Measurements from ENCODE around the gene AZU1. TPM values are rescaled to one million over a fixed set of nuclear protein-coding genes. Genes with fewer than 3 reads are reported as not detected.

AZU1 gene
- not detected in 2 replicates for total RNA-seq (2014; rRNA removed)
- not detected for polyA plus RNA-seq (2012)

- DNase-seq (ENCODE audit: low read depth), result no peak
Measured at GRCh38 chr19:827710-828321, at the start of gene AZU1. Gene AZU1, plus strand, starts transcription at chr19:827837. Its CDS starts 10 bp downstream, at chr19:827847.

GRCh38 chr19:778910-779653, 48.6 kb upstream of the AZU1 start:
- DNase-seq (ENCODE audit: low read depth), result peak; percentile 92

DNA sequence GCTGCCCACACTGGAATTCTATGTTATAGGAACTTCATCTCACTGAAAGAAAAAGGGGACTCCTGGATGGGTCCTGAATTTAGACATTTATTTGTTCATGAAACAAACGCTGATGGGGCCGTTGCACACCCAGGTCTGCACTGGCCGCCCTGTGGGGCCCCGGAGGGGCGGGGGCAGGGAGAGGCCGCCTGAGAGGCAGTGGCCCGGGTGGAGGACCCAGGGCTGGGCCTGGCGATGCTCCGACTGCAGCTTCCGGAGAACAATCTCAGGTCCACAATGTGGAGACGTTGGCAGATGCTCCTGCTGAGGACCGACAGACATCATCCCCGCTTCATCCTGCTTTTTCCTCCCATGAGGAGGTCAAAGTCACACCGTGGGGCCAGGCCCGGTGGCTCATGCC, 46.7 kb upstream of the AZU1 start:
- DNase-seq (ENCODE audit: low read depth), result no peak

DNA sequence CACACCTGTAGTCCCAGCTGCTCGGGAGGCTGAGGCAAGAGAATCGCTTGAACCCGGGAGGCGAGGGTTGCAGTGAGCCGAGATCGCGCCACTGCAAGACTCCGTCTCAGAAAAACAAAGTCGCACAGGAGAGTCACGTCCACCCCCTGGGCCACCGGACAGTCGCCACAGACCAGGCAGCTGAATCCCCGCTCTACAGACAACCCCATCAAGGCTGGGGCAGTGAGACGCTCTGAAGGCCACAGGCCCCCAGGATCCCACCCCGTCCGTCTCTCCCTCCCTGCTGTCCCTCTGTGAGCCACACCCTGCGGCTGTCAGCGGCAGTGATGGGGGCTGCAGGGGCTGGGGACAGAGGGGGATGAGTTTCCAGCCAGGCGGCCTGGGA, 45.8 kb upstream of the AZU1 start:
- no peak for DNase-seq (ENCODE audit: low read depth)

DNA sequence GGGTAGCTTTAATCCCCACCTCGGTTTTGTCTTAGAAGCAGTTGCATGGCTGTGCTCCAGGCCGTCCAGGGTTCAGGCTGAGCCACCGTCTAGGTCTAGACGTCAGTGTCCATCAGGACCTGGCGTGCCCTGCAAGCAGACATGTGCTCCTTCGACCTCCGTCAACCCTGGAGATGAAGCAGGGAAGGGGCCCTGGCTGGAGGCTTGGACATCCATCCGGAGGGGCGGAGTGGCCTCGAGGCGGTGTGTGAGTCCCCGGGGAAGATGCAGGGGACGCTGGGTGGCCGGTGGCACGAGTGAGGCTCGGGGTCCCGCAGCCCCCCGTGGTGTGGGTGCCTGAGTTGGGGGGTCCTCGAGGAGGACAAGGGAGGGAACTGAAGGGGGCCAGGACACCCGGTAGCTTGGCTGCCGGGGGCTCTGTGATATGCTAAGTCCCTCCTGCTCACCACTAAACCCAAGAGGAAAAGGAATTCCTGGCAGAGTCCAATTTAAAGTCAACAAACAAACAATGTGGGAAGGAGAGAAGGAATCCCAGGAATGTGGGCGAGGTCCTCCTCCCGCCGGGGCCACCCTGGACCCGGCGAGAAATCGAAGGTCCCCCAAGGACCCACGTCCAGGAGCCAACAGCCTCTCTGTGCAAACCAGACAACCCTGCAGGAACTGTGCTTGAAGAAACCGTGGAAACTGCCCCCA, 45.3 kb upstream of the AZU1 start:
- peak; percentile 76 for DNase-seq (ENCODE audit: low read depth)

DNA sequence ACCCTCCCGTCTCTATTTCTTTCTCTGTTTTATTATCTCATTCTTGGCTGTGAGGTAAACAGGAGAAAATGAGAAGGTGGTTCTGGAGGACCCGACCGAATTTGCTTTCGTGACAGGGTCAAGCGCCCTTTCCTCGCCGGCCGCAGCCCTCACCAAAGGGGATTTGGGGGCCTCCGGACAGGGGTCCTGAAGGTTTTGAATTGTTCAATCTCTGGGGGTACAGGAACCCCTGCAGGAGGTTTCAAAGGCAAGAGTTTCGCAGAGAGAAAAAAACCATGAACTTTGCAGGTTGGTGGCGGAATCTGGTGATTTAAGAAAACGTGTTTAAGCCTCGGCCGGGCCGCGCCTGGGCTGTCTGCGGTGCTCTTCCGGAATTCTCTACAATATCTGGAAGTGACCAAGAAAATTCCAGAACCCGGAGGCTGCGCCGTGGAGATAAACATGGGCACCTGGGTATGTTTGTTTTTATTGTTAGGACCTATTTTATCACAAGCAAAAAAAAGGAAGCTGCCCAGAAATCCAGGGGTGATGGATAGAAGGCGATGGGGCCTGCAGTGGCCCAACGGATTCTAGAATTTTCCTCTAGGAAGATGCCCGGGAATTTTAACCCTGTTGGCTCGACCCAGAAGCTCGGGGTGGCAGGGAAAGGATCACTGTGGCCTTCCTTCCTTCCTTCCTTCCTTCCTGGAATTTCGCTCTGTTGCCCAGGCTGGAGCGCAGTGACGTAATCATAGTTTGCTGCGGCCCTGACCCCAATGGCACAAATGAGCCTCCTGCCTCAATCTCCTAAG, 44.6 kb upstream of the AZU1 start:
- no peak for DNase-seq (ENCODE audit: low read depth)

DNA sequence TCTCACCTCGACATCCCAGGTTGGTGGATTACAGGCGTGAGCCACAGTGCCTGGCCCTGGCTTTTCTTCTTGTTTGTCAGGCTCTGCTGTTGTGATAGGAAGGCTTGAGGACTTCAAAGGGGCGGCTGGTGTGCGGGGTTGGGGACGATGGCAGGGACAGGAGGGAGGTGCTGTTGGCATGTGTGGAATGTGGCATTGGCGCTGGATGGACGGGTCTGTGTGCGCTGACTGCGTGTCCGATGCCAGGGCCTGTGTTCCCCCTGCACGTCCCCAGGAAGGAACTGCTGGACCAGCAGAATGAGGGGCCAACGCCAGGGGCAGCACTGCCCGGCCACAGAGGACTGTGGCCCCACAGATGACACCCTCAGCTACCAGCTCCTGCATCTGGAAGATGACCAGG, 43.1 kb upstream of the AZU1 start:
- no peak for DNase-seq (ENCODE audit: low read depth)

DNA sequence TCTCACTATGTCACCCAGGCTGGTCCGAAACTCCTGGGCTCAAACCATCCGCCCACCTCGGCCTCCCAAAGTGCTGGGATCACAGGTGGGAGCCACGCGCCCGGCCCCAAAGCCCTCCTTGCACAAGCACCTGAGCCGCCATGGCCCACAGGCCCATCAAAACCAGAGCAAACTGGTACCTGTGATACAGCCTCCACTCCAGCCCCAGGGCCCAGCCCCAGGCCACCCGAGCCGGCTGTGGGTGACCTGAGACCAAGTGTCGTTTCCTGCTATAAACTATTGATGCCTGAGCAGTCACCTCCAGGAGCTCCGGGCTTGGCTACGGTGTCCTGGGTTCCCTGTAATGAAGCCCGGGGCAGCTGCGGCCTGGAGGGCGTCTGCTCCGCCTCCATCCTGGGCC, 40.1 kb upstream of the AZU1 start:
- DNase-seq (ENCODE audit: low read depth), result no peak

GRCh38 chr19:788686-788982, 39.0 kb upstream of the AZU1 start:
- DNase-seq (ENCODE audit: low read depth), result no peak

GRCh38 chr19:788983-789700, 38.5 kb upstream of the AZU1 start:
- DNase-seq (ENCODE audit: low read depth), result no peak

DNA sequence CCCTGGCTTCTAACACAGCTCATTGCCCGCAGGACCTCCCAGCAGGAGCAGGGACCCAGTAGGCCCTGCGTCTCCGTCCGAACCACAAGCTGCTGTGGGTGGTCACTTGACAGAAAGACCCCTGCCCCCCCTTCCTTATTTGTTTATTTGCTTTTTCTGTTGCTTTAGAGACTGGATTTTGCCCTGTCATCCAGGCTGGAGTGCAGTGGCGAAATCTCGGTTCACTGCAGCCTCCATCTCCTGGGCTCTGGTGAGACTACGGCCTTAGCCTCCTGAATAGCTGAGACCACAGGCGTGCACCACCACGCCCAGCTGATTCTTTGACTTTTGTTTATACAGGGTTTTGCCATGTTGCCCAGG, 38.0 kb upstream of the AZU1 start:
- DNase-seq (ENCODE audit: low read depth), result no peak

DNA sequence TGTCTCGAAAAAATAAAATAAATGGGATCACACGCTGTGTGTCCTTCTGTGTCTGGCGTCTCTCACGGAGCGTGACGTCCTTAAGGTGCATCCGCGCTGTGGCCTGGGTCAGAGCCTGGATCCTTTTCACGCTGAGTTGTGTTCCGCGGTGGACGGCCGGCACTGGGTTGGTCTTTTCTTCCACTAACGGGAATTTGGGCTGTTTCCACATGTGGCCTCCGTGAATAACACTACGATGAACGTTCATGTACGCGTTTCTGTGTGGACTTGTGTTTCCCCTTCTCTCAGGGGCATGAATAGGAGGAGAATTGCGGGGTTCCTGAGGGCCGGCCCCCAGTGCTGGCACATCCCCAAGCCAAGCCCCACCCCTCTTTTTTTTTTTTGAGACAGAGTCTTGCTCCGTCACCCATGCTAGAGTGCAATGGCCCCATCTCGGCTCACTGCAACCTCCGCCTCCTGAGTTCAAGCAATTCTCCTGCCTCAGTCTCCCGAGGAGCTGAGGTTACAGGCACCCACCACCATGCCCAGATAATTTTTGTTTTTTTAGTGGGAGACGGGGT, 36.5 kb upstream of the AZU1 start:
- no peak for DNase-seq (ENCODE audit: low read depth)

DNA sequence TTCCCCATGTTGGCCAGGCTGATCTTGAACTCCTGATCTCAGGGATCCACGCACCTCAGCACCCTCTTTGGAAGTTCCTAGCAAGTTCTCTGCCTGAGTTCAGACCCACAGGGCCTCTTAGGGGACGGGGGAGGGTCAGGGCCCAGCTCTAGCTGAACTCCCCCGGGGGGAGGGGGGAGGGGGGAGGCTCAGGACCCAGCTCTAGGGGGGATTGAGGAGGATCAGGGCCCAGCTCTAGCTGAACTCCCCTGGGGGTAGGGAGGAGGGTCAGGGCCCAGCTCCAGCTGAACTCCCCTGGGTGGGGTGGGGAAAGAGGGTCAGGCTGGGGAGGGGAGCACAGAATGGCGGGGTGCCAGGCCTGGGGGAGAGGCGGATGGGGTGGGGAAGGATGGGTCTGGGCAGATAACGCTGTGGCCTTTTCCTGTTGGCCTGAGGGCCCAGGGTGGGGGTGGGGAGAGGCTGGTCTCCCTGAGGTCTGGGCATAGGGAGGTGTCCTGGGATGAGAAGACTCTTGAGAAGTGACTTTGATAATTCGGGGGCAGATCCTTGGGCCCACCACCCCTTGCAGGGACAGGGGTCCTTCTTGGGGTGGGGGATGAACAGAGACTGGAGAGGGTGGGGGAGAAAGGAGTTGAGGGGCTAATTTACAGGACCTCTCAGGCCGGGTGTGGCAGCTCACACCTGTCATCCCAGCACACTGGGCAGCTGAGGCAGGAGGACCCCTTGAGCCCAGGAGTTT, 35.9 kb upstream of the AZU1 start:
- DNase-seq (ENCODE audit: low read depth), result no peak

DNA sequence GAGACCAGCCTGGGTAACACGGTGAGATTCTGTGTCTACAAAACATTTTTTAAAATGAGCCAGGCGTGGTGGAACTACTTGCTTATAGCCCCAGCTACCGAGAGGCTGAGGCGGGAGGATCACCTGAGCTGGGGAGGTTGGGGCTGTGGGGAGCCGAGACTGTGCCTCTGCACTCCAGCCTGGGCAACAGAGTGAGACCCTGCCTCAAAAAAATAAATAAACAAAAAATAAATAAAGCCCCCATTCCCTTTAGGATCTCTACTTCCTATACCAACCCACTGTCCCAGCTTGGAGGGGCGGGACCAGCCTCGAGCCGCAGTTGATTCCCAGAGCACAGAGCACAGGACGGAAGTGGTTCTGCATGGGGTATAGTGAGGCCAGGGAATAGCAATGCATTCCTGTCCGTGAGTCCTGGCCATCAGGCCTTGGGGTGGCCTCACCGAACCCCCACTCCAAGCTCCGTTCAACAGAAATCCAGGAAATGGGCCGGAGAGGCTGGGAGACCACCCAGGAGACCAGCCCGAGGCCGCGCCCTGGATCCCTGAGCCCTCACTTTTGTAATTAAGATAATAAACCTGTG, 35.2 kb upstream of the AZU1 start:
- DNase-seq (ENCODE audit: low read depth), result no peak

DNA sequence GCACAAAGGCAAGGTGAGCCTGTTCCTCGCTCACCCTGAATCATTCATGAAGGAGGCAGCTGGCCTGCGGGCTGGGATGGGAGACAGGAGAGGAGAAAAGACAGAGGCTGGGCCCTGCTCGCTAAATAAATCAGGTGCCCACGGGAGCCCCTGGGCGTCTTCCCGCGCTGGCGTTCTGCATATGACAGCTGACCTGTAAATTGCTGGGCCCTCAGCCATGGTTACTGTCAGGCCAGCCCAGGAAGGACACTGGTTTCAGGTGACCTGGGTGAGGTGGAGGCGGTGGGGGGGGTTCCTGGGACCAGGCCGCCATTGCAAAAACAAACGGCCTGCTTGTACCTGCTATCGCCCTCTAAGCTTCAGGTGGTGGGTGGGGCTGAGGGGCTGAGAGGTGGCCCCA, 33.8 kb upstream of the AZU1 start:
- no peak for DNase-seq (ENCODE audit: low read depth)

DNA sequence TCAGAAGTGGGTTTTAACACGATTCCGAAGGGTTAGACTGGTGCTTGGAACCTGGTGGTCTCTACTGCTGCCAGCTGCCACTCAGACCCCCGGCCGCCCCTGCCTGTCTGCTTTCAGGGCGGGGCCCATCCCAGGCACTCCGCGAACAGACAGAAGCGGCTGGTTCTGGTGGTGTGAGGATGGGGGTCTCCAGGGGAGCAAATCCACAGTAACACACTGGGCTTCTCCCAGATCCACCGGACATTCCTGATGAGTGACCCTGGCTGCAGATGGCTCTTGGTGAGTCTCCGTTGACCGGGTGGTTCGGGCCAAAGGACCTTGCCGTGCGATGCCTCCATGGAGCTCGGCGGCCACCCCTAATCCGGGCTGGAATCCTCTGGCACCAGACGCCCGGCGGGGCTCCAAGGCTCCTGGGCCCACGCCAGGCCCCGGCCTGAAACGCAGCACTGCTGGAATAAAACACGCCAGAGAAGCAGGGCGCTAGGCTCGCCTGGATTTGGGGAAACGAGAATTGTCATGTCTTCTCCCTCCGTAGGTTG, 32.5 kb upstream of the AZU1 start:
- no peak for DNase-seq (ENCODE audit: low read depth)

DNA sequence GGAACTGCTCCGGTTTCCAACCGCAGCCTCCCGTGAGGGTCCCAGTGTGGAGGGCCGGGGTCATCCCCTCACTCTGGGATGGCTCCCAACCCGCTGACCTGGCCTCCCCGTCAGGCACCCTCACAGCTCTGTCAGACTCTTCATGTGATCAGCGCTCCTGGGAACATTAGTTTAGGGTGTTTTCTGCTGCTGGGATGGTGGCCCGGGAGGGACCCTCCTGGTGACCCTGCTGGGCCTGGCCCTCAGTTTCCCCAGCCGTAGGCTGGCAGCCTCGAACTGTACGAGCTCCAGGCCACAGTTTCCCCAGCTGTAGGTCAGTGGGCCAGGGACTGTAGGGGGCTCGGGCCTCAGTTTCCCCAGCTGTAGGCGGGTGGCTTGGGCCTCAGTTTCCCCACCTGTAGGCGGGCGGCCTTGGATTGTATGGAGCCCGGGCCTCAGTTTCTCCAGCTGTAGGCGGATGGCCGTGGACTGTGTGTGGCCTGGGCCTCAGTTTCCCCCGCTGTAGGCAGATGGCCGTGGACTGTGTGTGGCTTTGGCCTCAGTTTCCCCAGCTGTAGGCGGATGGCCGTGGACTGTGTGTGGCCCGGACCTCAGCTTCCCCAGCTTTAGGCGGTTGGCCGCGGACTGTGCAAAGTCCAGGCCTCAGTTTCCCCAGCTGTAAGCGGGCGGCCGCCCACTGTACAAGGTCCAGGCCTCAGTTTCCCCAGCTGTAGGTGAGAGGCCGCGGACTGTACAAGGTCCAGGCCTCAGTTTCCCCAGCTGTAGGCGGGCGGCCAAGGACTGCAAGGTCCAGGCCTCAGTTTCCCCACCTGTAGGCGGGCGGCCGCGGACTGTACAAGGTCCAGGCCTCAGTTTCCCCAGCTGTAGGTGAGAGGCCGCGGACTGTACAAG, 31.7 kb upstream of the AZU1 start:
- DNase-seq (ENCODE audit: low read depth), result no peak

- peak; percentile 100 for DNase-seq (ENCODE audit: low read depth)
Measured at GRCh38 chr19:796692-797527, 30.7 kb upstream of the AZU1 start, which contains the start of gene PTBP1. Gene PTBP1, plus strand, starts transcription at chr19:797452. Its CDS starts 46 bp downstream, at chr19:797498.
